B cell (primary cell): Measurements from ENCODE around the gene CDH18. TPM values are rescaled to one million over a fixed set of nuclear protein-coding genes. Genes with fewer than 3 reads are reported as not detected.

Experiments
- ATAC-seq: fragments of 200-7000 bp; cut with Tn5 transposase; one replicate; pipeline ENCODE4 v1.10.0; 2021; ENCODE audit warnings: low read depth, mild to moderate bottlenecking, moderate number of reproducible peaks, moderate library complexity
- CTCF ChIA-PET: fragments of 350-600 bp; sonication (Branson Sonifier 250); formaldehyde crosslinking; loops from one replicate; lab custom pipeline; 2021; ENCODE audit warnings: antibody characterized with exemption, inconsistent platforms; lab: Charles Lee
- POLR2A ChIA-PET: fragments of 350-600 bp; sonication (Branson Sonifier 250); formaldehyde crosslinking; loops from one replicate; lab custom pipeline; 2021; ENCODE audit warnings: antibody characterized with exemption; lab: Charles Lee
- DNase-seq: peaks from one replicate; pipeline ENCODE4 v3.0.0; 2013
- H2AFZ ChIP-seq: 2 replicates; pipeline ENCODE4 v1.6.1; 2012; ENCODE audit warnings: mild to moderate bottlenecking, low read depth, low read length; ENCODE audit not compliant: insufficient read depth, poor library complexity, severe bottlenecking
- H3K27ac ChIP-seq, 2 donors: 1 replicate in 1 of 2; 2 replicates in 1 of 2; pipeline ENCODE4 v1.5.1; 2012 to 2013; ENCODE audit warnings: low read length in 2 of 2, mild to moderate bottlenecking in 2 of 2, moderate library complexity in 1 of 2
- H3K27me3 ChIP-seq, 4 experiments: fragments of 200-600 bp in 1 of 4; sonication (generic) in 1 of 4; replicated peaks in 1 of 4; 1 replicate in 2 of 4; 2 replicates in 2 of 4; pipeline versions ENCODE4 v1.6.1 to v1.7.0; 2013 to 2016; ENCODE audit warnings: low read length in 3 of 4, mild to moderate bottlenecking in 2 of 4, mixed read lengths in 1 of 4, moderate library complexity in 1 of 4; ENCODE audit not compliant: insufficient read depth in 4 of 4, control insufficient read depth in 3 of 4; ENCODE audit errors: control extremely low read depth in 1 of 4
- H3K36me3 ChIP-seq, 2 experiments: replicated peaks in 1 of 2; 1 replicate in 1 of 2; 2 replicates in 1 of 2; pipeline versions ENCODE4 v1.6.1 to v1.7.1; 2013; ENCODE audit warnings: low read length in 1 of 2; ENCODE audit not compliant: insufficient read depth in 2 of 2, control insufficient read depth in 1 of 2; ENCODE audit errors: control extremely low read depth in 1 of 2, extremely low read depth in 1 of 2
- H3K4me1 ChIP-seq, 2 donors: fragments of 200-600 bp in 1 of 2; sonication (generic) in 1 of 2; 1 replicate in 1 of 2; 2 replicates in 1 of 2; pipeline versions ENCODE4 v1.5.1 to v1.6.1; 2013 to 2017; ENCODE audit warnings: low read length in 2 of 2; ENCODE audit not compliant: control insufficient read depth in 2 of 2, insufficient read depth in 2 of 2
- H3K4me2 ChIP-seq: replicated peaks from 2 replicates; pipeline ENCODE3; 2012; ENCODE audit warnings: mild to moderate bottlenecking, low read depth, low read length; ENCODE audit not compliant: poor library complexity, severe bottlenecking
- H3K4me3 ChIP-seq, 5 experiments: fragments of 200-600 bp in 1 of 5; sonication (generic) in 1 of 5; 1 replicate in 3 of 5; 2 replicates in 2 of 5; pipeline versions ENCODE4 v1.5.1 to v1.7.0; 2011 to 2016; ENCODE audit warnings: low read length in 4 of 5, mild to moderate bottlenecking in 4 of 5, low read depth in 2 of 5, control low read depth in 1 of 5, moderate library complexity in 1 of 5; ENCODE audit not compliant: insufficient read depth in 1 of 5; ENCODE audit errors: control extremely low read depth in 1 of 5, extremely low read depth in 1 of 5
- H3K79me2 ChIP-seq: fragments of 200-600 bp; sonication (generic); one replicate; pipeline ENCODE4 v1.6.0; 2016; ENCODE audit warnings: low read length; ENCODE audit not compliant: control insufficient read depth, insufficient read depth
- H3K9ac ChIP-seq: fragments of 200-600 bp; sonication (generic); 2 replicates; pipeline ENCODE4 v1.6.1; 2017; ENCODE audit warnings: mild to moderate bottlenecking, low read length, moderate library complexity
- H3K9me3 ChIP-seq, 3 donors: one replicate each; pipeline versions ENCODE4 v1.6.1 to v1.7.1; 2013; ENCODE audit warnings: low read length in 2 of 3; ENCODE audit not compliant: control insufficient read depth in 2 of 3, insufficient read depth in 1 of 3; ENCODE audit errors: control extremely low read depth in 1 of 3
- H4K20me1 ChIP-seq: 2 replicates; pipeline ENCODE4 v1.6.0; 2012; ENCODE audit warnings: mild to moderate bottlenecking, low read length; ENCODE audit not compliant: insufficient read depth, control insufficient read depth, poor library complexity, severe bottlenecking
- H3K27ac Mint-ChIP-seq: one replicate; pipeline ENCODE4 v1.8.0; 2021; ENCODE audit warnings: mixed read lengths
- H3K27me3 Mint-ChIP-seq: one replicate; pipeline ENCODE4 v1.8.0; 2021; ENCODE audit warnings: mixed read lengths
- H3K4me1 Mint-ChIP-seq: one replicate; pipeline ENCODE4 v1.8.0; 2021; ENCODE audit warnings: mixed read lengths
- H3K4me3 Mint-ChIP-seq: one replicate; pipeline ENCODE4 v1.8.0; 2021; ENCODE audit warnings: mixed read lengths
- H3K9me3 Mint-ChIP-seq: one replicate; pipeline ENCODE4 v1.8.0; 2022; ENCODE audit warnings: mixed read lengths; ENCODE audit not compliant: insufficient read depth
- CTCF ChIP-seq: fragments of 200-600 bp; IDR thresholded peaks from one replicate; pipeline ENCODE4 v1.8.0; 2022; ENCODE audit warnings: antibody characterized with exemption, mild to moderate bottlenecking
- EZH2 ChIP-seq: IDR thresholded peaks from 2 replicates; pipeline ENCODE4 v1.6.1; 2012; ENCODE audit warnings: borderline replicate concordance, low read depth, mild to moderate bottlenecking, moderate library complexity, low read length; ENCODE audit not compliant: insufficient read depth, poor library complexity, severe bottlenecking
- WGBS: methylation state at CpG from one replicate; pipeline ENCODE4 v1.1.5; 2013; ENCODE audit warnings: missing lambda C conversion rate; ENCODE audit not compliant: insufficient coverage; 5-methylcytosine and 5-hydroxymethylcytosine counted together
- intact Hi-C: fragments of 100-400 bp; cut with micrococcal nuclease; formaldehyde crosslinking; loops from one replicate; pipeline ENCODE4 v1.10.0; 2022
- polyA plus RNA-seq: library from polyadenylated mRNA; depleted of rRNA; stranded (reverse); fragments of >200 nt; gene quantifications from 2 replicates; pipeline ENCODE4 v1.2.3, GENCODE V29; 2012
- total RNA-seq, 2 donors: library from RNA; stranded (reverse); fragments of 120-200 nt in 1 of 2; gene quantifications; 1 replicate in 1 of 2; 2 replicates in 1 of 2; pipeline versions ENCODE4 v1.2.3 to v1.2.4, GENCODE V29; 2013 to 2022

Gene CDH18
- total and polyA plus RNA-seq, 2 donors (not counting 1 experiment from before 2014, with no cell fraction given), result not detected

- Histone ChIP-seq H3K27ac (no peak overlapping the region), H4K20me1 (no peaks in the 10 kb centered on the region), H3K9me3 (no peaks in the 10 kb centered on the region), H3K27me3 (no peaks in the 10 kb centered on the region), H3K79me2 (no peaks in the 10 kb centered on the region), H3K4me1 (no peaks in the 10 kb centered on the region), H2AFZ (no peak overlapping the region), H3K4me3 (no peak overlapping the region), H3K9ac (no peak overlapping the region), H3K4me2 (no peak overlapping the region), H3K36me3 (no peaks in the 10 kb centered on the region)
- 90% methylated on average over 4 of the region's 5 CpGs for WGBS
- intact Hi-C loops, result no loop called here
- Mint-ChIP-seq H3K27me3 (no peaks in the 10 kb centered on the region), H3K27ac (no peak overlapping the region), H3K4me3 (no peak overlapping the region), H3K4me1 (no peaks in the 10 kb centered on the region), H3K9me3 (no peaks in the 10 kb centered on the region)
- CTCF ChIA-PET, result no interaction called here
- POLR2A ChIA-PET, result no interaction called here
- TF ChIP-seq EZH2 (no peak), CTCF (no peak)
- no peak for DNase-seq
- ATAC-seq, result no peak
Observed at GRCh38 chr5:19903611-19904010, 84.4 kb downstream of the CDH18 start.

- no peak for ATAC-seq
- H3K4me1 Mint-ChIP-seq, result no peaks in the 10 kb centered on the region
- H3K4me3 Mint-ChIP-seq, result no peak overlapping the region
Observed at GRCh38 chr5:19902316-19902934, 85.6 kb downstream of the CDH18 start.

More at GRCh38 chr5:19902316-19902934, 85.6 kb downstream of the CDH18 start:
- ChIA-PET CTCF (no interaction called here), POLR2A (no interaction called here)
- Histone ChIP-seq H3K4me2 (no peak overlapping the region), H3K27me3 (no peaks in the 10 kb centered on the region), H4K20me1 (no peaks in the 10 kb centered on the region), H3K9me3 (no peaks in the 10 kb centered on the region), H3K9ac (no peak overlapping the region), H2AFZ (no peak overlapping the region), H3K4me3 (no peak overlapping the region), H3K79me2 (no peaks in the 10 kb centered on the region), H3K4me1 (no peaks in the 10 kb centered on the region), H3K36me3 (no peaks in the 10 kb centered on the region), H3K27ac (no peak overlapping the region)
- TF ChIP-seq EZH2 (no peak), CTCF (no peak)
- intact Hi-C loops, result no loop called here
- Mint-ChIP-seq H3K27me3 (no peaks in the 10 kb centered on the region), H3K9me3 (no peaks in the 10 kb centered on the region), H3K27ac (no peak overlapping the region)
- 84% methylated on average over 2 of the region's 5 CpGs for WGBS
- DNase-seq, result no peak
